IMR-90 (cell line): ENCODE data around the gene AGPS. TPM values are rescaled to one million over a fixed set of nuclear protein-coding genes. Genes with fewer than 3 reads are reported as not detected.

Source experiments
- ATAC-seq: fragments of 200-7000 bp; cut with Tn5 transposase; 2 replicates; pipeline ENCODE4 v1.9.1; 2020; ENCODE audit warnings: low read depth, mild to moderate bottlenecking, moderate library complexity
- BruUV-seq: library from RNA; stranded (reverse); fragments of 400-500 nt; replicated peaks from 2 replicates; lab custom pipeline; 2021; lab: Mats Ljungman, UMichigan
- CTCF ChIA-PET: fragments of 300-600 bp; formaldehyde crosslinking; extraction: SDS; loops from one replicate; lab custom pipeline; 2021; ENCODE audit warnings: antibody characterized with exemption; lab: Yijun Ruan, JAX
- POLR2A ChIA-PET: fragments of 300-600 bp; sonication (Branson Sonifier 250); formaldehyde crosslinking; loops from one replicate; lab custom pipeline; 2022; ENCODE audit warnings: antibody characterized with exemption; ENCODE audit not compliant: unreplicated experiment; lab: Charles Lee
- DNase-seq: peaks from one replicate; pipeline ENCODE4 v3.0.0; 2013
- H2AFZ ChIP-seq: replicated peaks from 2 replicates; pipeline ENCODE3; 2013; ENCODE audit warnings: low read length, mild to moderate bottlenecking; ENCODE audit not compliant: poor library complexity
- H2AK5ac ChIP-seq: 2 replicates; pipeline ENCODE4 v1.6.1; 2013; ENCODE audit warnings: low read depth, low read length, inconsistent platforms
- H2AK9ac ChIP-seq: replicated peaks from 2 replicates; pipeline ENCODE3; 2013; ENCODE audit warnings: mild to moderate bottlenecking, low read depth, low read length, moderate library complexity; ENCODE audit not compliant: poor library complexity
- H2BK120ac ChIP-seq: 2 replicates; pipeline ENCODE4 v1.6.1; 2013; ENCODE audit warnings: low read depth, low read length, inconsistent platforms
- H2BK15ac ChIP-seq: 3 replicates; pipeline ENCODE4 v1.6.1; 2013; ENCODE audit warnings: low read depth, low read length, inconsistent platforms
- H2BK20ac ChIP-seq: 2 replicates; pipeline ENCODE4 v1.6.1; 2013; ENCODE audit warnings: low read depth, mild to moderate bottlenecking, inconsistent platforms, low read length, moderate library complexity
- H2BK5ac ChIP-seq: 2 replicates; pipeline ENCODE4 v1.6.1; 2013; ENCODE audit warnings: mild to moderate bottlenecking, low read depth, low read length, inconsistent platforms; ENCODE audit not compliant: poor library complexity, severe bottlenecking
- H3K14ac ChIP-seq: replicated peaks from 2 replicates; pipeline ENCODE4 v1.6.1; 2013; ENCODE audit warnings: low read depth, low read length, inconsistent platforms
- H3K18ac ChIP-seq: 2 replicates; pipeline ENCODE4 v1.6.1; 2013; ENCODE audit warnings: low read depth, low read length, control low read depth
- H3K23ac ChIP-seq: 2 replicates; pipeline ENCODE4 v1.6.1; 2013; ENCODE audit warnings: low read depth, low read length, inconsistent platforms
- H3K27ac ChIP-seq: 2 replicates; pipeline ENCODE4 v1.5.1; 2013; ENCODE audit warnings: mild to moderate bottlenecking, control low read depth, low read length; ENCODE audit not compliant: insufficient read depth
- H3K27me3 ChIP-seq: 2 replicates; pipeline ENCODE4 v1.6.1; 2013; ENCODE audit warnings: low read length; ENCODE audit not compliant: control insufficient read depth, insufficient read depth
- H3K36me3 ChIP-seq: 2 replicates; pipeline ENCODE4 v1.6.1; 2013; ENCODE audit warnings: low read length, mixed read lengths; ENCODE audit not compliant: control insufficient read depth, insufficient read depth
- H3K4ac ChIP-seq: 2 replicates; pipeline ENCODE4 v1.6.1; 2013; ENCODE audit warnings: low read depth, low read length, inconsistent platforms
- H3K4me1 ChIP-seq: 2 replicates; pipeline ENCODE4 v1.6.1; 2013; ENCODE audit warnings: low read length, mixed read lengths; ENCODE audit not compliant: control insufficient read depth, insufficient read depth
- H3K4me2 ChIP-seq: 2 replicates; pipeline ENCODE4 v1.6.1; 2013; ENCODE audit warnings: low read depth, mild to moderate bottlenecking, control low read depth, low read length, moderate library complexity
- H3K4me3 ChIP-seq: 2 replicates; pipeline ENCODE4 v1.5.1; 2013; ENCODE audit warnings: low read depth, mild to moderate bottlenecking, control low read depth, low read length, moderate library complexity; ENCODE audit not compliant: insufficient read depth
- H3K56ac ChIP-seq: 2 replicates; pipeline ENCODE4 v1.6.1; 2013; ENCODE audit warnings: low read length, inconsistent platforms; ENCODE audit not compliant: insufficient read depth; ENCODE audit errors: extremely low read depth
- H3K79me1 ChIP-seq, 2 experiments: 2 replicates each; pipeline ENCODE4 v1.6.1; 2013; ENCODE audit warnings: low read length in 2 of 2, inconsistent platforms in 1 of 2, low read depth in 1 of 2
- H3K9ac ChIP-seq: 2 replicates; pipeline ENCODE4 v1.6.1; 2013; ENCODE audit warnings: low read depth, low read length, control low read depth
- H3K9me1 ChIP-seq: 2 replicates; pipeline ENCODE4 v1.6.1; 2013; ENCODE audit warnings: low read length, inconsistent platforms; ENCODE audit not compliant: insufficient read depth
- H3K9me3 ChIP-seq: 2 replicates; pipeline ENCODE4 v1.6.1; 2013; ENCODE audit warnings: low read length; ENCODE audit not compliant: control insufficient read depth, insufficient read depth
- H4K20me1 ChIP-seq: 2 replicates; pipeline ENCODE4 v1.6.1; 2013; ENCODE audit warnings: low read length, inconsistent platforms; ENCODE audit not compliant: insufficient read depth
- H4K5ac ChIP-seq: 2 replicates; pipeline ENCODE4 v1.6.1; 2013; ENCODE audit warnings: mild to moderate bottlenecking, low read depth, low read length, control low read depth
- H4K8ac ChIP-seq, 2 experiments: 2 replicates each; pipeline ENCODE4 v1.6.1; 2013; ENCODE audit warnings: low read depth in 2 of 2, low read length in 2 of 2, control low read depth in 1 of 2, inconsistent platforms in 1 of 2
- H4K91ac ChIP-seq: 2 replicates; pipeline ENCODE4 v1.6.1; 2013; ENCODE audit warnings: low read depth, low read length, inconsistent platforms; ENCODE audit not compliant: insufficient read depth
- CEBPB ChIP-seq: IDR thresholded peaks from 2 replicates; pipeline ENCODE4 v1.6.1; 2012; ENCODE audit warnings: low read depth, low read length, improper control_type of control experiment
- CTCF ChIP-seq: conservative IDR thresholded peaks from 2 replicates; pipeline ENCODE4 v1.5.1; 2012; ENCODE audit warnings: mild to moderate bottlenecking, low read depth, low read length, improper control_type of control experiment
- ELK1 ChIP-seq: fragments of 150-350 bp; IDR thresholded peaks from 2 replicates; pipeline ENCODE4 v1.6.1; 2016; ENCODE audit warnings: low read depth, mild to moderate bottlenecking, low read length, moderate library complexity, borderline replicate concordance
- FOS ChIP-seq: fragments of 150-350 bp; IDR thresholded peaks from 2 replicates; pipeline ENCODE4 v1.6.1; 2016; ENCODE audit warnings: low read depth, low read length
- MXI1 ChIP-seq: IDR thresholded peaks from 2 replicates; pipeline ENCODE4 v1.6.1; 2012; ENCODE audit warnings: low read depth, mild to moderate bottlenecking, low read length, moderate library complexity, borderline replicate concordance
- NFE2L2 ChIP-seq: fragments of 150-350 bp; IDR thresholded peaks from 2 replicates; pipeline ENCODE4 v1.6.1; 2016; ENCODE audit warnings: low read depth, mild to moderate bottlenecking, low read length
- RAD21 ChIP-seq: IDR thresholded peaks from 2 replicates; pipeline ENCODE4 v1.6.1; 2012; ENCODE audit warnings: low read length, improper control_type of control experiment
- RFX5 ChIP-seq: IDR thresholded peaks from 2 replicates; pipeline ENCODE4 v1.8.0; 2012; ENCODE audit warnings: low read depth, mild to moderate bottlenecking, low read length, moderate library complexity
- SMC3 ChIP-seq: fragments of 150-350 bp; IDR thresholded peaks from 2 replicates; pipeline ENCODE4 v1.6.1; 2016; ENCODE audit warnings: low read depth, mild to moderate bottlenecking, antibody characterized with exemption, low read length, moderate library complexity
- USF2 ChIP-seq: fragments of 150-350 bp; IDR thresholded peaks from 2 replicates; pipeline ENCODE4 v1.6.1; 2017; ENCODE audit warnings: mild to moderate bottlenecking, antibody characterized with exemption, low read length, low read depth
- WGBS, 2 experiments: methylation state at CpG; one replicate each; pipeline versions ENCODE4 v1.1.5 to v1.1.7; 2013; ENCODE audit warnings: missing lambda C conversion rate in 2 of 2; ENCODE audit not compliant: insufficient read length in 1 of 2; ENCODE audit errors: extremely low coverage in 2 of 2; 5-methylcytosine and 5-hydroxymethylcytosine counted together
- dilution Hi-C: fragments of 300-500 bp; cut with HindIII; formaldehyde crosslinking; loops from one replicate; pipeline ENCODE4 v1.14.3; 2018; ENCODE audit warnings: low sequenced_read_pairs; ENCODE audit not compliant: unreplicated experiment
- in situ Hi-C: fragments of 300-500 bp; cut with MboI; formaldehyde crosslinking; loops from 3 replicates; pipeline ENCODE4 v1.14.3; 2019; ENCODE audit warnings: low sequenced_read_pairs, inconsistent platforms, mixed read lengths
- intact Hi-C: fragments of 100-400 bp; cut with micrococcal nuclease; formaldehyde crosslinking; loops from 2 replicates; pipeline ENCODE4 v1.10.0; 2022
- polyA plus RNA-seq, 3 experiments: library from polyadenylated mRNA; depleted of rRNA; stranded (reverse); fragments of >200 nt; gene quantifications; 2 replicates each; pipeline ENCODE4 v1.2.3, GENCODE V29; 2012; ENCODE audit warnings: low replicate concordance in 1 of 3
- total RNA-seq: library from RNA; depleted of rRNA; stranded (reverse); fragments of >200 nt; gene quantifications from 2 replicates; pipeline ENCODE4 v1.2.3, GENCODE V29; 2012

Gene AGPS
- total and polyA plus RNA-seq, 2 of the 4 experiments (the other 2 are of a cell fraction) = 6.6 to 18.6 TPM

GRCh38 chr2:177476897-177477296, 84.3 kb downstream of the AGPS start:
- H3K4me3 ChIP-seq = no peak overlapping the region
- no peaks in the 10 kb centered on the region for H3K9me1 ChIP-seq
- no peak overlapping the region for H3K56ac ChIP-seq
- no peak for ATAC-seq
- H3K14ac ChIP-seq = no peak overlapping the region
- no peak overlapping the region for H2AK5ac ChIP-seq
- H3K23ac ChIP-seq = no peak overlapping the region
- peaks cover 5% of the 10 kb centered on the region; the same call in 1 of the 2 replicates for H3K36me3 ChIP-seq
- no peak for DNase-seq
- ChIA-PET POLR2A (no interaction called here), CTCF (no interaction called here)
- dilution Hi-C loops (no loop called here), intact Hi-C loops (no loop called here), in situ Hi-C loops (no loop called here)
- no peak overlapping the region for H2BK20ac ChIP-seq
- no peak overlapping the region for H3K18ac ChIP-seq
- no peak overlapping the region for H2BK15ac ChIP-seq
- H3K9ac ChIP-seq = no peak overlapping the region
- H2BK5ac ChIP-seq = no peak overlapping the region
- H3K4ac ChIP-seq = no peak overlapping the region
- BruUV-seq = no TSS peak
- H2AFZ ChIP-seq = no peak overlapping the region
- TF ChIP-seq ELK1 (no peak), USF2 (no peak), CEBPB (no peak), RFX5 (no peak), SMC3 (no peak), NFE2L2 (no peak), RAD21 (no peak), FOS (no peak), CTCF (no peak), MXI1 (no peak)
- H2BK120ac ChIP-seq = no peak overlapping the region
- H4K8ac ChIP-seq = no peak overlapping the region
- H3K9me3 ChIP-seq = no peaks in the 10 kb centered on the region
- H3K4me2 ChIP-seq = no peak overlapping the region
- no peaks in the 10 kb centered on the region for H4K20me1 ChIP-seq
- no peaks in the 10 kb centered on the region for H3K27me3 ChIP-seq
- no peak overlapping the region for H4K5ac ChIP-seq
- peaks cover 3% of the 10 kb centered on the region for H3K4me1 ChIP-seq
- H3K79me1 ChIP-seq = peaks cover 4 to 6% of the 10 kb centered on the region in 2 experiments; a peak in 2 of 4 replicates
- H2AK9ac ChIP-seq = no peak overlapping the region
- no peak overlapping the region for H3K27ac ChIP-seq
- no CpG with 5 or more reads among the region's 5 CpGs for WGBS, 2 experiments
- no peak overlapping the region for H4K91ac ChIP-seq
